ENCODE data around the gene EPSTI1.
A peak's percentile ranks its signal among the peaks of the same experiment; 100 is the strongest.

EPSTI1 gene

GRCh38 chr13:42906257-42906656, 85.8 kb downstream of the EPSTI1 start:
- H3K27ac ChIP-seq (ENCODE audit: low read depth in 2 of 2, low read length in 2 of 2), result no peak overlapping the region
- H3K36me3 ChIP-seq (ENCODE audit: control insufficient read depth in 2 of 2, insufficient read depth in 2 of 2, low read length in 2 of 2), result peaks cover 3% of the 10 kb centered on the region in 2 donors
- H3K4me1 ChIP-seq (ENCODE audit: control insufficient read depth in 2 of 2, insufficient read depth in 2 of 2, low read length in 2 of 2), result no peaks in the 10 kb centered on the region
- H3K4me3 ChIP-seq (ENCODE audit: low read length in 2 of 2), result no peak overlapping the region
- no peak overlapping the region for H3K9ac ChIP-seq (ENCODE audit: low read depth in 1 of 2, low read length in 2 of 2)
- no peaks in the 10 kb centered on the region for H3K9me3 ChIP-seq (ENCODE audit: control insufficient read depth in 2 of 2, low read length in 2 of 2)
- H3K27me3 ChIP-seq (ENCODE audit: control insufficient read depth in 2 of 2, insufficient read depth in 2 of 2, low read length in 2 of 2), result no peaks in the 10 kb centered on the region

GRCh38 chr13:42905579-42905978, 86.5 kb downstream of the EPSTI1 start:
- no peaks in the 10 kb centered on the region for H3K4me1 ChIP-seq (ENCODE audit: control insufficient read depth in 2 of 2, insufficient read depth in 2 of 2, low read length in 2 of 2)
- H3K36me3 ChIP-seq (ENCODE audit: control insufficient read depth in 2 of 2, insufficient read depth in 2 of 2, low read length in 2 of 2), result peaks cover 3% of the 10 kb centered on the region in 2 donors
- H3K9me3 ChIP-seq (ENCODE audit: control insufficient read depth in 2 of 2, low read length in 2 of 2), result no peaks in the 10 kb centered on the region
- H3K27ac ChIP-seq (ENCODE audit: low read depth in 2 of 2, low read length in 2 of 2), result no peak overlapping the region
- H3K9ac ChIP-seq (ENCODE audit: low read depth in 1 of 2, low read length in 2 of 2), result no peak overlapping the region
- no peaks in the 10 kb centered on the region for H3K27me3 ChIP-seq (ENCODE audit: control insufficient read depth in 2 of 2, insufficient read depth in 2 of 2, low read length in 2 of 2)
- no peak overlapping the region for H3K4me3 ChIP-seq (ENCODE audit: low read length in 2 of 2)

- no peak overlapping the region for H3K9ac ChIP-seq (ENCODE audit: low read depth in 1 of 2, low read length in 2 of 2)
- H3K4me1 ChIP-seq (ENCODE audit: control insufficient read depth in 2 of 2, insufficient read depth in 2 of 2, low read length in 2 of 2), result no peaks in the 10 kb centered on the region
- H3K36me3 ChIP-seq (ENCODE audit: control insufficient read depth in 2 of 2, insufficient read depth in 2 of 2, low read length in 2 of 2), result peaks cover 5 to 12% of the 10 kb centered on the region in 2 donors
- no peak overlapping the region for H3K4me3 ChIP-seq (ENCODE audit: low read length in 2 of 2)
- no peaks in the 10 kb centered on the region for H3K27me3 ChIP-seq (ENCODE audit: control insufficient read depth in 2 of 2, insufficient read depth in 2 of 2, low read length in 2 of 2)
- H3K9me3 ChIP-seq (ENCODE audit: control insufficient read depth in 2 of 2, low read length in 2 of 2), result no peaks in the 10 kb centered on the region
- no peak overlapping the region for H3K27ac ChIP-seq (ENCODE audit: low read depth in 2 of 2, low read length in 2 of 2)
Observed at GRCh38 chr13:42899266-42899665, 92.8 kb downstream of the EPSTI1 start.

- no peaks in the 10 kb centered on the region for H3K9me3 ChIP-seq (ENCODE audit: control insufficient read depth in 2 of 2, low read length in 2 of 2)
- H3K4me1 ChIP-seq (ENCODE audit: control insufficient read depth in 2 of 2, insufficient read depth in 2 of 2, low read length in 2 of 2), result peaks cover 5 to 7% of the 10 kb centered on the region in 2 donors
- H3K27me3 ChIP-seq (ENCODE audit: control insufficient read depth in 2 of 2, insufficient read depth in 2 of 2, low read length in 2 of 2), result no peaks in the 10 kb centered on the region
- no peak overlapping the region for H3K27ac ChIP-seq (ENCODE audit: low read depth in 2 of 2, low read length in 2 of 2)
- H3K9ac ChIP-seq (ENCODE audit: low read depth in 1 of 2, low read length in 2 of 2), result no peak overlapping the region
- H3K36me3 ChIP-seq (ENCODE audit: control insufficient read depth in 2 of 2, insufficient read depth in 2 of 2, low read length in 2 of 2), result peaks cover 5 to 12% of the 10 kb centered on the region in 2 donors
- no peak overlapping the region for H3K4me3 ChIP-seq (ENCODE audit: low read length in 2 of 2)
Observed at GRCh38 chr13:42895776-42896175, 96.3 kb downstream of the EPSTI1 start.

GRCh38 chr13:42894765-42895243, 97.2 kb downstream of the EPSTI1 start:
- H3K27ac ChIP-seq (ENCODE audit: low read depth in 2 of 2, low read length in 2 of 2), result no peak overlapping the region

GRCh38 chr13:42893214-42893671, 98.8 kb downstream of the EPSTI1 start:
- H3K4me3 ChIP-seq (ENCODE audit: low read length in 2 of 2), result no peak overlapping the region
- H3K27me3 ChIP-seq (ENCODE audit: control insufficient read depth in 2 of 2, insufficient read depth in 2 of 2, low read length in 2 of 2), result no peaks in the 10 kb centered on the region
- H3K9me3 ChIP-seq (ENCODE audit: control insufficient read depth in 2 of 2, low read length in 2 of 2), result no peaks in the 10 kb centered on the region
- peaks cover 5 to 7% of the 10 kb centered on the region in 2 donors for H3K4me1 ChIP-seq (ENCODE audit: control insufficient read depth in 2 of 2, insufficient read depth in 2 of 2, low read length in 2 of 2)
- H3K27ac ChIP-seq (ENCODE audit: low read depth in 2 of 2, low read length in 2 of 2), result no peak overlapping the region
- H3K9ac ChIP-seq (ENCODE audit: low read depth in 1 of 2, low read length in 2 of 2), result no peak overlapping the region
- H3K36me3 ChIP-seq (ENCODE audit: control insufficient read depth in 2 of 2, insufficient read depth in 2 of 2, low read length in 2 of 2), result peaks cover 0 to 11% of the 10 kb centered on the region in 2 donors

More at GRCh38 chr13:42894765-42895243, 97.2 kb downstream of the EPSTI1 start:
- Histone ChIP-seq H3K9ac (ENCODE audit: low read depth in 1 of 2, low read length in 2 of 2) (no peak overlapping the region), H3K4me1 (ENCODE audit: control insufficient read depth in 2 of 2, insufficient read depth in 2 of 2, low read length in 2 of 2) (peaks cover 5 to 7% of the 10 kb centered on the region in 2 donors), H3K4me3 (ENCODE audit: low read length in 2 of 2) (no peak overlapping the region), H3K36me3 (ENCODE audit: control insufficient read depth in 2 of 2, insufficient read depth in 2 of 2, low read length in 2 of 2) (peaks cover 3 to 9% of the 10 kb centered on the region in 2 donors), H3K9me3 (ENCODE audit: control insufficient read depth in 2 of 2, low read length in 2 of 2) (no peaks in the 10 kb centered on the region), H3K27me3 (ENCODE audit: control insufficient read depth in 2 of 2, insufficient read depth in 2 of 2, low read length in 2 of 2) (no peaks in the 10 kb centered on the region)

GRCh38 chr13:42892760-42893159, 99.3 kb downstream of the EPSTI1 start:
- peak overlapping the region in 1 of 2 donors; percentile 61 for H3K27ac ChIP-seq (ENCODE audit: low read depth in 2 of 2, low read length in 2 of 2)
- H3K4me1 ChIP-seq (ENCODE audit: control insufficient read depth in 2 of 2, insufficient read depth in 2 of 2, low read length in 2 of 2), result peaks cover 5 to 7% of the 10 kb centered on the region in 2 donors
- peaks cover 0 to 11% of the 10 kb centered on the region in 2 donors for H3K36me3 ChIP-seq (ENCODE audit: control insufficient read depth in 2 of 2, insufficient read depth in 2 of 2, low read length in 2 of 2)
- H3K9me3 ChIP-seq (ENCODE audit: control insufficient read depth in 2 of 2, low read length in 2 of 2), result no peaks in the 10 kb centered on the region
- no peak overlapping the region for H3K4me3 ChIP-seq (ENCODE audit: low read length in 2 of 2)
- H3K27me3 ChIP-seq (ENCODE audit: control insufficient read depth in 2 of 2, insufficient read depth in 2 of 2, low read length in 2 of 2), result no peaks in the 10 kb centered on the region
- H3K9ac ChIP-seq (ENCODE audit: low read depth in 1 of 2, low read length in 2 of 2), result no peak overlapping the region

- Histone ChIP-seq H3K27me3 (ENCODE audit: control insufficient read depth in 2 of 2, insufficient read depth in 2 of 2, low read length in 2 of 2) (no peaks in the 10 kb centered on the region), H3K4me1 (ENCODE audit: control insufficient read depth in 2 of 2, insufficient read depth in 2 of 2, low read length in 2 of 2) (peaks cover 5 to 7% of the 10 kb centered on the region in 2 donors), H3K9ac (ENCODE audit: low read depth in 1 of 2, low read length in 2 of 2) (no peak overlapping the region), H3K4me3 (ENCODE audit: low read length in 2 of 2) (peak overlapping the region in 1 of 2 donors; percentile 32), H3K36me3 (ENCODE audit: control insufficient read depth in 2 of 2, insufficient read depth in 2 of 2, low read length in 2 of 2) (peaks cover 0 to 8% of the 10 kb centered on the region in 2 donors), H3K27ac (ENCODE audit: low read depth in 2 of 2, low read length in 2 of 2) (peak overlapping the region; percentile 28 to 61), H3K9me3 (ENCODE audit: control insufficient read depth in 2 of 2, low read length in 2 of 2) (no peaks in the 10 kb centered on the region)
Observed at GRCh38 chr13:42891591-42891990, 100.5 kb downstream of the EPSTI1 start.

GRCh38 chr13:42885325-42885724, 106.7 kb downstream of the EPSTI1 start:
- peaks cover 0 to 4% of the 10 kb centered on the region in 2 donors for H3K4me1 ChIP-seq (ENCODE audit: control insufficient read depth in 2 of 2, insufficient read depth in 2 of 2, low read length in 2 of 2)
- no peak overlapping the region for H3K27ac ChIP-seq (ENCODE audit: low read depth in 2 of 2, low read length in 2 of 2)
- no peaks in the 10 kb centered on the region for H3K9me3 ChIP-seq (ENCODE audit: control insufficient read depth in 2 of 2, low read length in 2 of 2)
- no peak overlapping the region for H3K9ac ChIP-seq (ENCODE audit: low read depth in 1 of 2, low read length in 2 of 2)
- H3K27me3 ChIP-seq (ENCODE audit: control insufficient read depth in 2 of 2, insufficient read depth in 2 of 2, low read length in 2 of 2), result no peaks in the 10 kb centered on the region
- H3K36me3 ChIP-seq (ENCODE audit: control insufficient read depth in 2 of 2, insufficient read depth in 2 of 2, low read length in 2 of 2), result peaks cover 0 to 6% of the 10 kb centered on the region in 2 donors
- no peak overlapping the region for H3K4me3 ChIP-seq (ENCODE audit: low read length in 2 of 2)

GRCh38 chr13:42883771-42884467, 108.1 kb downstream of the EPSTI1 start:
- Histone ChIP-seq H3K36me3 (ENCODE audit: control insufficient read depth in 2 of 2, insufficient read depth in 2 of 2, low read length in 2 of 2) (peaks cover 0 to 6% of the 10 kb centered on the region in 2 donors), H3K27me3 (ENCODE audit: control insufficient read depth in 2 of 2, insufficient read depth in 2 of 2, low read length in 2 of 2) (no peaks in the 10 kb centered on the region), H3K4me3 (ENCODE audit: low read length in 2 of 2) (no peak overlapping the region), H3K9me3 (ENCODE audit: control insufficient read depth in 2 of 2, low read length in 2 of 2) (no peaks in the 10 kb centered on the region), H3K27ac (ENCODE audit: low read depth in 2 of 2, low read length in 2 of 2) (no peak overlapping the region), H3K9ac (ENCODE audit: low read depth in 1 of 2, low read length in 2 of 2) (no peak overlapping the region), H3K4me1 (ENCODE audit: control insufficient read depth in 2 of 2, insufficient read depth in 2 of 2, low read length in 2 of 2) (peaks cover 0 to 4% of the 10 kb centered on the region in 2 donors)

All from mucosa of rectum (tissue), 2 donors.